Vagina (tissue), 2 donors: Measurements from ENCODE around the gene PIK3CG. TPM values are rescaled to one million over a fixed set of nuclear protein-coding genes. Genes with fewer than 3 reads are reported as not detected.

Source experiments
- DNase-seq, 2 donors: peaks; one replicate each; pipeline ENCODE4 v3.0.0-alpha.2; 2017; ENCODE audit errors: extremely low spot score in 2 of 2
- H3K27ac ChIP-seq: fragments of 200-600 bp; sonication (generic); one replicate; pipeline ENCODE4 v1.5.1; 2019
- H3K27me3 ChIP-seq: fragments of 200-600 bp; sonication (generic); one replicate; pipeline ENCODE4 v1.5.1; 2019
- H3K36me3 ChIP-seq, 2 donors: fragments of 200-600 bp; sonication (generic); one replicate each; pipeline ENCODE4 v1.5.1; 2017 to 2019
- H3K4me1 ChIP-seq: fragments of 200-600 bp; sonication (generic); one replicate; pipeline ENCODE4 v1.5.1; 2019
- H3K4me3 ChIP-seq, 2 donors: fragments of 200-600 bp; sonication (generic); 1 replicate in 1 of 2; 2 replicates in 1 of 2; pipeline ENCODE4 v1.5.1; 2016 to 2019
- H3K9me3 ChIP-seq: fragments of 200-600 bp; sonication (generic); one replicate; pipeline ENCODE4 v1.5.1; 2019
- POLR2A ChIP-seq, 2 donors: fragments of 450-650 bp; IDR thresholded peaks; one replicate each; pipeline ENCODE4 v1.6.1; 2017; ENCODE audit warnings: antibody characterized with exemption in 2 of 2, mild to moderate bottlenecking in 2 of 2, moderate library complexity in 2 of 2
- POLR2AphosphoS5 ChIP-seq, 2 donors: sonication (generic); formaldehyde crosslinking; IDR thresholded peaks; one replicate each; pipeline ENCODE4 v1.9.0; 2017; ENCODE audit warnings: antibody characterized with exemption in 2 of 2, mild to moderate bottlenecking in 2 of 2, low read depth in 1 of 2; ENCODE audit not compliant: insufficient read depth in 1 of 2
- intact Hi-C: fragments of 100-400 bp; cut with DNase I; formaldehyde crosslinking; loops from one replicate; pipeline ENCODE4 v1.15.1; 2023
- total RNA-seq: library from RNA; depleted of rRNA; stranded (reverse); fragments of >200 nt; gene quantifications from one replicate; pipeline ENCODE4 v1.2.3, GENCODE V29; 2016
- TF ChIP-seq, protein P1 (sequence below), 3 experiments: fragments of 450-650 bp in 2 of 3; fragments of 200-600 bp in 1 of 3; sonication (generic) in 1 of 3; IDR thresholded peaks; one replicate each; pipeline ENCODE4 v1.5.1; 2017 to 2019; ENCODE audit warnings: antibody characterized with exemption in 3 of 3, mild to moderate bottlenecking in 2 of 3, moderate library complexity in 2 of 3

The PIK3CG gene
- total RNA-seq, 1 donor from 2014 or later = 4.4 TPM

DNA sequence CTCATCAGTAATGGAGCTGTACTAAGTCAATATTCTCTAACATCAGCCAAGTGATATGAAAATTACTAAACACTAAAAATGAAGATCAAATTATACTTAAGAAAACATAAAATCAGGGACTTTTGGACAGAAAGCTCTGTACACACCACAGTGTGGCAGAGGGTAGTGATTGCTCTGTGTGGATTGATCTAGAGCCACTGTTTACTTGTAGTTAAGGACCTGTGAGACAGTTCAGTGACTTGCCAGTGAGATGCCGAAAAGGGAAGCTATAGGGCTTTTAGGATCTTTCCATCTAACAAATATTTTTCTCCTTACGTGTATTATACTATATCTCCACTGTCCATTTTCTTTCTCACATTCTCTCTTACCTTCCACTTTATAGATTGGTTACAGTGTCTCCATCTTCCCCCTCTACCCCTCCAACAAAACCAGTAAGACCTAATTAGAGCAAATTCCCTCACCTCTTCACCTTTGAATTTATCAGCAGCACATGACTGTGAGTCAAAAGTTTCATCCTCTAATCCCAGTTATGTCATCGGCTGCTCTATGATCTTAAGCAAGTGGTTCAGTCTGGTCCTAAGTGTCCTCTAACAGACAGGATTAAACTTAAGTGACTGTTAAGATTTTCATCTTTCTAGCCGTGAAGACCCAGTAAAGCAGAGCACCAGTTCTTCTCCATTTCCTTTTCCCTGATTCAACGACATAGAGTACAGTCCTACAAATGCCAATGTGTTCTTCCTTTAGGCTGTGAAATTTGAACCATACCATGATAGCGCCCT, 6.9 kb downstream of the PIK3CG start:
- H3K4me3 ChIP-seq = no peak overlapping the region
- H3K36me3 ChIP-seq = no peaks in the 10 kb centered on the region
- H3K4me1 ChIP-seq = no peaks in the 10 kb centered on the region
- H3K27me3 ChIP-seq = no peaks in the 10 kb centered on the region
- TF ChIP-seq, protein P1, sequence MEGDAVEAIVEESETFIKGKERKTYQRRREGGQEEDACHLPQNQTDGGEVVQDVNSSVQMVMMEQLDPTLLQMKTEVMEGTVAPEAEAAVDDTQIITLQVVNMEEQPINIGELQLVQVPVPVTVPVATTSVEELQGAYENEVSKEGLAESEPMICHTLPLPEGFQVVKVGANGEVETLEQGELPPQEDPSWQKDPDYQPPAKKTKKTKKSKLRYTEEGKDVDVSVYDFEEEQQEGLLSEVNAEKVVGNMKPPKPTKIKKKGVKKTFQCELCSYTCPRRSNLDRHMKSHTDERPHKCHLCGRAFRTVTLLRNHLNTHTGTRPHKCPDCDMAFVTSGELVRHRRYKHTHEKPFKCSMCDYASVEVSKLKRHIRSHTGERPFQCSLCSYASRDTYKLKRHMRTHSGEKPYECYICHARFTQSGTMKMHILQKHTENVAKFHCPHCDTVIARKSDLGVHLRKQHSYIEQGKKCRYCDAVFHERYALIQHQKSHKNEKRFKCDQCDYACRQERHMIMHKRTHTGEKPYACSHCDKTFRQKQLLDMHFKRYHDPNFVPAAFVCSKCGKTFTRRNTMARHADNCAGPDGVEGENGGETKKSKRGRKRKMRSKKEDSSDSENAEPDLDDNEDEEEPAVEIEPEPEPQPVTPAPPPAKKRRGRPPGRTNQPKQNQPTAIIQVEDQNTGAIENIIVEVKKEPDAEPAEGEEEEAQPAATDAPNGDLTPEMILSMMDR (IDR thresholded peaks at IDR 0.05) = no peak
- no peak overlapping the region for H3K27ac ChIP-seq
- DNase-seq = no peak
- H3K9me3 ChIP-seq = no peaks in the 10 kb centered on the region
- intact Hi-C loops = no loop called here

DNA sequence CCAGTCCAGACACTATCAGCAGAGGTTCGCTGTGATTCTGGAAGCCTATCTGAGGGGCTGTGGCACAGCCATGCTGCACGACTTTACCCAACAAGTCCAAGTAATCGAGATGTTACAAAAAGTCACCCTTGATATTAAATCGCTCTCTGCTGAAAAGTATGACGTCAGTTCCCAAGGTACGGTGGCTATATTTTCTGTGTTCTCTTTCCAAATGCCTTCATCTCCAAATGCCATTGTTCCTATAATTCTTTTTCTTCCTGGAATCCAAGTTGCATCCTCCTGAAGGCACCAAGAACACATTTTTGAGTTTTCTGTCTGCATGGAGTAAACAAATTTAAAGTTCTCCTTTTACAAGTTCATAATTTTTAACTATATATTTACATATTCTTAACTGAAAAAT, 7.7 kb downstream of the PIK3CG start:
- Histone ChIP-seq H3K27me3 (no peaks in the 10 kb centered on the region), H3K9me3 (no peaks in the 10 kb centered on the region), H3K4me1 (no peaks in the 10 kb centered on the region), H3K27ac (no peak overlapping the region), H3K36me3 (no peaks in the 10 kb centered on the region), H3K4me3 (no peak overlapping the region)
- TF ChIP-seq, protein P1 (IDR thresholded peaks at IDR 0.05) = no peak
- no peak for TF ChIP-seq POLR2AphosphoS5 (IDR thresholded peaks at IDR 0.05; ENCODE audit: insufficient read depth in 1 of 2, low read depth in 1 of 2)
- no peak for TF ChIP-seq POLR2A (IDR thresholded peaks at IDR 0.05)
- intact Hi-C loops = no loop called here
- no peak for DNase-seq

DNA sequence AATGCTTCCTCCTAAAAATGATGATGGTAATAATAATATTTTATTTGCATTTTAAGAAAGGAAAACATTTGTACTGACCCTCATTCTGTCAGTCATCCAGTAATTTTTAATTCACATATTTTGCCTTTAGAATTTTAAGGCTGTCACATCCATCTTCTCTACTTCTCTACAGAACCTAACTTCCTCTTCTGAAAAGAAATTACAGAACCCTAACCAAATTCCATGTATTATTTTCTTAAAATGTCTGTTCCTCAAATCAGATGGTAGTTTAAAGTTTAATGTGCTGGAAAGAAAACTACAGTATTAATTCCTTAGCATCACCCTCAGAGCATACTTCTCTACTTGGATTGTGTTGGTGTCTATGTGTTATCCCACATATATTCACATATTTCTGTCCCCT, 9.0 kb downstream of the PIK3CG start:
- intact Hi-C loops = no loop called here
- H3K27ac ChIP-seq = no peak overlapping the region
- TF ChIP-seq, protein P1 (IDR thresholded peaks at IDR 0.05) = no peak
- TF ChIP-seq POLR2AphosphoS5 (IDR thresholded peaks at IDR 0.05; ENCODE audit: insufficient read depth in 1 of 2, low read depth in 1 of 2) (no peak), POLR2A (IDR thresholded peaks at IDR 0.05) (no peak)
- no peaks in the 10 kb centered on the region for H3K4me1 ChIP-seq
- H3K27me3 ChIP-seq = no peaks in the 10 kb centered on the region
- no peak overlapping the region for H3K4me3 ChIP-seq
- no peaks in the 10 kb centered on the region for H3K9me3 ChIP-seq
- no peaks in the 10 kb centered on the region for H3K36me3 ChIP-seq
- no peak for DNase-seq

DNA sequence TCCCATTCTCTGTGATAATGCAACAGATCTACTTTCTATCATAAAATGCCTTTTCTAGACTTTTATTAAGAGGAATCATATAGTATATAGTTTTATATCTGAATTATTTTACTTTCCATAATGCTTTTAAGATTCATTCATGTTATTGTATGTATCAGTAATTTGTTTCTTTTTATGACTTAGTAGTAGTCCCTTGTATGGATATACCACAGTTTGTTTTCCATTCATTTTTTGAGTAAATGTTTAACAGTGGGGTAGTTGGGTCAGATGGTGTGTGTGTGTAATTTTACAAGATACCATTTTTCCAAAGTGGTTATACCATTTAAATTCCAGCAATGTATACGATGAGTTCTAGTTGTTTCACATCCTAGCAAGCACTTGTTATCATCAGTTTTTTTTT, 10.4 kb downstream of the PIK3CG start:
- Histone ChIP-seq H3K9me3 (no peaks in the 10 kb centered on the region), H3K4me3 (no peak overlapping the region), H3K36me3 (no peaks in the 10 kb centered on the region), H3K27ac (no peak overlapping the region), H3K4me1 (no peaks in the 10 kb centered on the region), H3K27me3 (no peaks in the 10 kb centered on the region)
- TF ChIP-seq, protein P1 (IDR thresholded peaks at IDR 0.05) = no peak
- DNase-seq = no peak
- intact Hi-C loops = no loop called here

DNA sequence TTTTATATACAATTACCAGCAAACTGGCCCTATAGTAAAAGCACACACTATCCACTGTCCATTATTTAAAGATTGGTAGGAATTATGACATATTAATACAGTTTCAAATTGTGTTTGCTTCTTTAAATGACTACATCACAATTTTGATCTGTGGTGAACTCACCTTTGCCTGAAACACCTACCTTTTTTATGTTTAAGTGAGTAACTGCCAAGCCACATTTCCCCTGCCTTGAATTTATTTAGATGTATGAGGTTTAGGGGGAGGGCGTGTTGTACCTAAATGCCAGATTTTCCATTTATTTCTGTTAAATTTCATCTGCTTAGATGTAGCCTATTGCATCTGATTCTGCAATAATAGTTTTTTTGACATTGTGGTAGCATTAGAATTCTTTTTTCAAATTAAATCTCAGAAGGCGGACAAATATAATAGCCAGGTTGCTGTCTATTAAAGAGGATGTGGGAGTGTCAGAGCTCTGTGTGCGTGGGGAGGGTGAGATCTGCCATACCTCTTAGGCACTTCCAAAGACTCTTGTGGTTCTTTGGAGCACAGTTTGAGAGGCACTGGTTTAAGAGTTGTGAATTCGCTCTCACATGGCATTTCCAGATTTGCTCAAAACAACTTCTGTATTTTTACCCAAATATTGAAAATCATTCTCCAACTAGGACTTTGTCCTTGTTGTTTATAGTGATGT, 13.8 kb downstream of the PIK3CG start:
- Histone ChIP-seq H3K27ac (no peak overlapping the region), H3K4me1 (no peaks in the 10 kb centered on the region), H3K36me3 (no peaks in the 10 kb centered on the region), H3K9me3 (no peaks in the 10 kb centered on the region), H3K4me3 (no peak overlapping the region), H3K27me3 (no peaks in the 10 kb centered on the region)
- DNase-seq = no peak
- intact Hi-C loops = no loop called here
- TF ChIP-seq POLR2A (IDR thresholded peaks at IDR 0.05) = no peak
- TF ChIP-seq, protein P1 (IDR thresholded peaks at IDR 0.05) = no peak
